GM12878 (cell line): ENCODE data around the gene ASGR1. TPM values are rescaled to one million over a fixed set of nuclear protein-coding genes. Genes with fewer than 3 reads are reported as not detected.

Source experiments
- ATAC-seq: fragments of 200-7000 bp; cut with Tn5 transposase; 3 replicates; pipeline ENCODE4 v1.9.1; 2020; ENCODE audit warnings: mild to moderate bottlenecking, moderate library complexity
- BruUV-seq: library from RNA; stranded (reverse); fragments of 400-500 nt; replicated peaks from 2 replicates; lab custom pipeline; 2021; lab: Mats Ljungman, UMichigan
- CTCF ChIA-PET: fragments of 300-600 bp; sonication (Branson Sonifier 250); formaldehyde crosslinking; extraction: SDS; loops from one replicate; lab custom pipeline; 2021; ENCODE audit warnings: inconsistent platforms; lab: Yijun Ruan, JAX
- POLR2A ChIA-PET: fragments of 350-600 bp; formaldehyde crosslinking; extraction: SDS; loops from one replicate; lab custom pipeline; 2021; ENCODE audit warnings: inconsistent platforms; lab: Charles Lee
- RAD21 ChIA-PET: fragments of 300-600 bp; sonication (Branson Sonifier 250); formaldehyde crosslinking; loops from one replicate; lab custom pipeline; 2023; ENCODE audit warnings: antibody characterized with exemption; ENCODE audit not compliant: unreplicated experiment; lab: Charles Lee
- SMC1A ChIA-PET: fragments of 300-600 bp; sonication (Branson Sonifier 250); formaldehyde crosslinking; loops from one replicate; lab custom pipeline; 2023; ENCODE audit not compliant: unreplicated experiment, uncharacterized antibody; lab: Charles Lee
- DNase-seq: peaks from one replicate; pipeline ENCODE4 v3.0.0-alpha.2; 2011; ENCODE audit warnings: low read depth, low spot score
- FAIRE-seq: peaks from 3 replicates; lab custom pipeline; 2011; peaks lifted over from hg19 to GRCh38; lab: Jason Lieb, UNC
- H2AFZ ChIP-seq: 2 replicates; pipeline ENCODE4 v1.6.0; 2011; ENCODE audit warnings: low read depth, low read length, control low read depth; ENCODE audit not compliant: control insufficient read depth
- H3K27ac ChIP-seq: 2 replicates; pipeline ENCODE4 v1.5.1; 2011; ENCODE audit warnings: control low read depth; ENCODE audit not compliant: control insufficient read depth, insufficient read depth
- H3K27me3 ChIP-seq, 2 experiments: replicated peaks in 1 of 2; 2 replicates each; pipeline versions ENCODE4 v1.6.0 to v1.6.1; 2011; ENCODE audit warnings: low read length in 1 of 2; ENCODE audit not compliant: control insufficient read depth in 2 of 2, insufficient read depth in 2 of 2
- H3K36me3 ChIP-seq, 2 experiments: 2 replicates each; pipeline ENCODE4 v1.5.1; 2011; ENCODE audit warnings: low read length in 1 of 2; ENCODE audit not compliant: control insufficient read depth in 2 of 2, insufficient read depth in 2 of 2
- H3K4me1 ChIP-seq: 2 replicates; pipeline ENCODE4 v1.6.1; 2011; ENCODE audit warnings: mild to moderate bottlenecking, low read length, moderate library complexity, mixed read lengths; ENCODE audit not compliant: control insufficient read depth, insufficient read depth
- H3K4me2 ChIP-seq: 2 replicates; pipeline ENCODE4 v1.6.0; 2011; ENCODE audit warnings: control low read depth; ENCODE audit not compliant: control insufficient read depth, insufficient read depth
- H3K4me3 ChIP-seq: fragments of 200-600 bp; sonication (generic); 2 replicates; pipeline ENCODE4 v1.5.1; 2016
- H3K79me2 ChIP-seq: 2 replicates; pipeline ENCODE4 v1.6.0; 2011; ENCODE audit warnings: low read length; ENCODE audit not compliant: control insufficient read depth, insufficient read depth
- H3K9ac ChIP-seq: 2 replicates; pipeline ENCODE4 v1.8.0; 2011; ENCODE audit warnings: low read length, control low read depth, mixed read lengths; ENCODE audit not compliant: control insufficient read depth, insufficient read depth
- H3K9me3 ChIP-seq: replicated peaks from 3 replicates; pipeline ENCODE4 v1.5.1; 2011; ENCODE audit warnings: mild to moderate bottlenecking, low read length; ENCODE audit not compliant: control insufficient read depth, insufficient read depth
- H4K20me1 ChIP-seq: 2 replicates; pipeline ENCODE4 v1.6.0; 2011; ENCODE audit not compliant: control insufficient read depth, insufficient read depth
- BACH1 ChIP-seq: fragments of 450-650 bp; IDR thresholded peaks from 2 replicates; pipeline ENCODE4 v1.6.1; 2017; ENCODE audit warnings: mild to moderate bottlenecking, borderline replicate concordance
- BHLHE40 ChIP-seq, 2 experiments: fragments of 450-650 bp in 1 of 2; IDR thresholded peaks; 2 replicates each; pipeline ENCODE4 v1.6.1; 2011 to 2017; ENCODE audit warnings: low read depth in 2 of 2, borderline replicate concordance in 1 of 2, improper control_type of control experiment in 1 of 2, low read length in 1 of 2, mild to moderate bottlenecking in 1 of 2
- ETV6 ChIP-seq, 2 experiments: fragments of 450-650 bp in 1 of 2; IDR thresholded peaks in 1 of 2; conservative IDR thresholded peaks in 1 of 2; 2 replicates each; pipeline ENCODE4 v1.6.1; 2014; ENCODE audit warnings: antibody characterized with exemption in 1 of 2, borderline replicate concordance in 1 of 2, low read depth in 1 of 2, mild to moderate bottlenecking in 1 of 2, moderate library complexity in 1 of 2
- EZH2 ChIP-seq: IDR thresholded peaks from 2 replicates; pipeline ENCODE4 v1.6.1; 2012; ENCODE audit warnings: low read depth, mild to moderate bottlenecking, control low read depth, inconsistent platforms, low read length, borderline replicate concordance; ENCODE audit not compliant: control insufficient read depth
- HDGF ChIP-seq: fragments of 450-650 bp; IDR thresholded peaks from 2 replicates; pipeline ENCODE4 v1.6.1; 2016; ENCODE audit warnings: antibody characterized with exemption
- IKZF2 ChIP-seq, 2 experiments: fragments of 450-650 bp; IDR thresholded peaks; 2 replicates each; pipeline ENCODE4 v1.6.1; 2017; ENCODE audit warnings: mild to moderate bottlenecking in 2 of 2, moderate library complexity in 2 of 2
- NFXL1 ChIP-seq: fragments of 450-650 bp; IDR thresholded peaks from 2 replicates; pipeline ENCODE4 v1.6.1; 2017; ENCODE audit warnings: antibody characterized with exemption, mild to moderate bottlenecking, borderline replicate concordance
- SP1 ChIP-seq: IDR thresholded peaks from one replicate; pipeline ENCODE4 v1.6.1; 2011; ENCODE audit warnings: low read depth, low read length
- WGBS: methylation state at CpG from one replicate; pipeline ENCODE4 v1.1.6; 2016; ENCODE audit warnings: low lambda C conversion rate; ENCODE audit not compliant: insufficient replicate concordance, insufficient coverage; ENCODE audit errors: missing lambda C conversion rate; 5-methylcytosine and 5-hydroxymethylcytosine counted together
- in situ Hi-C: fragments of 300-500 bp; cut with MboI; formaldehyde crosslinking; loops from 9 replicates; pipeline ENCODE4 v1.14.3; 2018; ENCODE audit warnings: mixed read lengths
- intact Hi-C: fragments of 100-400 bp; cut with micrococcal nuclease; formaldehyde crosslinking; loops from one replicate; pipeline ENCODE4 v1.14.2; 2022; ENCODE audit not compliant: unreplicated experiment
- polyA plus RNA-seq, 11 experiments: library from polyadenylated mRNA; depleted of rRNA in 4 of 11; unstranded in 6 of 11; stranded (reverse) in 5 of 11; fragments of >200 nt; fragmentation: Nextera tagmentation in 4 of 11; fragmentation: Illumina TruSeq in 1 of 11; extraction: Ambion mirVana in 4 of 11; extraction: Trizol in 1 of 11; gene quantifications; 1 replicate in 1 of 11; 2 replicates in 10 of 11; pipeline versions ENCODE4 v1.2.1 to v1.2.3, GENCODE V29; 2011 to 2016; ENCODE audit warnings: inconsistent platforms in 2 of 11, missing spikeins in 2 of 11, low read depth in 1 of 11
- total RNA-seq, 4 experiments: library from RNA; depleted of rRNA in 3 of 4; stranded (reverse); fragments of >200 nt in 3 of 4; fragmentation: Illumina TruSeq in 1 of 4; extraction: Trizol in 1 of 4; gene quantifications; 2 replicates each; pipeline versions ENCODE4 v1.2.1 to v1.2.3, GENCODE V29; 2013 to 2021
- TF ChIP-seq, protein P1 (sequence below): fragments of 450-650 bp; IDR thresholded peaks from 2 replicates; pipeline ENCODE4 v1.6.1; 2017; ENCODE audit warnings: mild to moderate bottlenecking, low read depth, inconsistent platforms; ENCODE audit not compliant: poor library complexity, severe bottlenecking
- TF ChIP-seq, protein P2 (sequence below): fragments of 450-650 bp; IDR thresholded peaks from 2 replicates; pipeline ENCODE4 v1.6.1; 2016; ENCODE audit warnings: mild to moderate bottlenecking

The ASGR1 gene
- total and polyA plus RNA-seq, 10 of the 15 experiments (the other 5 are each of a cell fraction or from before 2014, with no cell fraction given): 0.06 to 0.34 (median 0.14) TPM; not detected in 6

GRCh38 chr17:7219229-7219811 lies 40.1 kb upstream of the ASGR1 start:
- Histone ChIP-seq H3K4me1 (peaks cover 15% of the 10 kb centered on the region), H3K4me2 (peak overlapping the region; percentile 97), H3K36me3 (peaks cover 8 to 11% of the 10 kb centered on the region in 2 experiments), H2AFZ (peak overlapping the region; percentile 39), H3K27me3 (no peaks in the 10 kb centered on the region), H3K4me3 (peak overlapping the region; percentile 81), H4K20me1 (no peaks in the 10 kb centered on the region), H3K9ac (peak overlapping the region; percentile 86), H3K9me3 (no peaks in the 10 kb centered on the region), H3K27ac (peak overlapping the region; percentile 92), H3K79me2 (peaks cover 14% of the 10 kb centered on the region)
- SMC1A ChIA-PET: interaction anchor here (0.6 to 4.8 kb wide), 7 partner anchors 9 to 173 kb away, joined by 3 to 34 read pairs (median 4); partner anchors contain the start of genes DVL2 and GABARAP
- CTCF ChIA-PET: interaction anchor here (2.1 to 5.1 kb wide), 8 partner anchors 13 to 173 kb away, joined by 4 to 70 read pairs (median 18); partner anchors contain the start of genes DVL2, GABARAP and PHF23
- 19% methylated on average over 12 of the region's 12 CpGs for WGBS
- intact Hi-C loops (no loop called here), in situ Hi-C loops (no loop called here)
- POLR2A ChIA-PET: interaction anchor here (0.6 to 5.9 kb wide), 7 partner anchors 14 to 334 kb away, joined by 3 to 60 read pairs (median 22); partner anchors contain the start of genes ACAP1, CTDNEP1, DVL2 and ELP5
- no peak for ATAC-seq
- TF ChIP-seq ETV6 (conservative IDR thresholded peaks at IDR 0.05 in 1 of 2, IDR thresholded peaks at IDR 0.05 in 1 of 2; ENCODE audit: borderline replicate concordance in 1 of 2, low read depth in 1 of 2) (no peak), SP1 (peak; percentile 6), HDGF (peak; percentile 48; the same call in 1 of the 2 replicates), BACH1 (no peak), NFXL1 (no peak), BHLHE40 (IDR thresholded peaks at IDR 0.05; ENCODE audit: borderline replicate concordance in 1 of 2, low read depth in 2 of 2, low read length in 1 of 2) (no peak), EZH2 (no peak), IKZF2 (IDR thresholded peaks at IDR 0.05) (peak in 1 of 2 experiments; percentile 33; a peak in 1 of 4 replicates)
- TF ChIP-seq, protein P1, sequence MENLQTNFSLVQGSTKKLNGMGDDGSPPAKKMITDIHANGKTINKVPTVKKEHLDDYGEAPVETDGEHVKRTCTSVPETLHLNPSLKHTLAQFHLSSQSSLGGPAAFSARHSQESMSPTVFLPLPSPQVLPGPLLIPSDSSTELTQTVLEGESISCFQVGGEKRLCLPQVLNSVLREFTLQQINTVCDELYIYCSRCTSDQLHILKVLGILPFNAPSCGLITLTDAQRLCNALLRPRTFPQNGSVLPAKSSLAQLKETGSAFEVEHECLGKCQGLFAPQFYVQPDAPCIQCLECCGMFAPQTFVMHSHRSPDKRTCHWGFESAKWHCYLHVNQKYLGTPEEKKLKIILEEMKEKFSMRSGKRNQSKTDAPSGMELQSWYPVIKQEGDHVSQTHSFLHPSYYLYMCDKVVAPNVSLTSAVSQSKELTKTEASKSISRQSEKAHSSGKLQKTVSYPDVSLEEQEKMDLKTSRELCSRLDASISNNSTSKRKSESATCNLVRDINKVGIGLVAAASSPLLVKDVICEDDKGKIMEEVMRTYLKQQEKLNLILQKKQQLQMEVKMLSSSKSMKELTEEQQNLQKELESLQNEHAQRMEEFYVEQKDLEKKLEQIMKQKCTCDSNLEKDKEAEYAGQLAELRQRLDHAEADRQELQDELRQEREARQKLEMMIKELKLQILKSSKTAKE: no peak
- TF ChIP-seq, protein P2, sequence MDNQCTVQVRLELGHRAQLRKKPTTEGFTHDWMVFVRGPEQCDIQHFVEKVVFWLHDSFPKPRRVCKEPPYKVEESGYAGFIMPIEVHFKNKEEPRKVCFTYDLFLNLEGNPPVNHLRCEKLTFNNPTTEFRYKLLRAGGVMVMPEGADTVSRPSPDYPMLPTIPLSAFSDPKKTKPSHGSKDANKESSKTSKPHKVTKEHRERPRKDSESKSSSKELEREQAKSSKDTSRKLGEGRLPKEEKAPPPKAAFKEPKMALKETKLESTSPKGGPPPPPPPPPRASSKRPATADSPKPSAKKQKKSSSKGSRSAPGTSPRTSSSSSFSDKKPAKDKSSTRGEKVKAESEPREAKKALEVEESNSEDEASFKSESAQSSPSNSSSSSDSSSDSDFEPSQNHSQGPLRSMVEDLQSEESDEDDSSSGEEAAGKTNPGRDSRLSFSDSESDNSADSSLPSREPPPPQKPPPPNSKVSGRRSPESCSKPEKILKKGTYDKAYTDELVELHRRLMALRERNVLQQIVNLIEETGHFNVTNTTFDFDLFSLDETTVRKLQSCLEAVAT: 0 out of 2 replicates have a peak, but pooled peaks have one; percentile 19
- RAD21 ChIA-PET: interaction anchor here (0.9 to 3.2 kb wide), 10 partner anchors 10 to 173 kb away, joined by 3 to 51 read pairs (median 4); partner anchors contain the start of genes CTDNEP1, ELP5, GABARAP and NEURL4
- no peak for DNase-seq
- no TSS peak for BruUV-seq
- no peak for FAIRE-seq
